Progenitor cell of endocrine pancreas (in vitro differentiated cells): Measurements from ENCODE around the gene CCDC170. TPM values are rescaled to one million over a fixed set of nuclear protein-coding genes. Genes with fewer than 3 reads are reported as not detected.

ENCODE experiments used
- DNase-seq: peaks from one replicate; pipeline ENCODE4 v3.0.0; 2021; ENCODE audit warnings: low spot score; ENCODE audit not compliant: unreplicated experiment
- H3K27ac Mint-ChIP-seq: 2 replicates; pipeline ENCODE4 v1.8.0; 2021; ENCODE audit warnings: mild to moderate bottlenecking, moderate library complexity, mixed read lengths
- H3K27me3 Mint-ChIP-seq: 2 replicates; pipeline ENCODE4 v1.8.0; 2021; ENCODE audit warnings: mixed read lengths
- H3K36me3 Mint-ChIP-seq: 2 replicates; pipeline ENCODE4 v1.8.0; 2022; ENCODE audit warnings: mixed read lengths; ENCODE audit not compliant: insufficient read depth
- H3K4me1 Mint-ChIP-seq: 2 replicates; pipeline ENCODE4 v1.8.0; 2021; ENCODE audit warnings: low read depth, mixed read lengths
- H3K4me3 Mint-ChIP-seq: 2 replicates; pipeline ENCODE4 v1.8.0; 2021; ENCODE audit warnings: low read depth, mild to moderate bottlenecking, moderate library complexity, mixed read lengths
- H3K9me3 Mint-ChIP-seq: 2 replicates; pipeline ENCODE4 v1.8.0; 2021; ENCODE audit warnings: low read depth, mixed read lengths
- CTCF ChIP-seq: fragments of 200-600 bp; sonication (generic); IDR thresholded peaks from one replicate; pipeline ENCODE4 v1.5.0; 2021; ENCODE audit warnings: antibody characterized with exemption, mild to moderate bottlenecking; ENCODE audit not compliant: unreplicated experiment
- total RNA-seq: library from RNA; stranded (reverse); gene quantifications from 2 replicates; pipeline ENCODE4 v1.2.1, GENCODE V29; 2021

CCDC170 gene
- total RNA-seq, 1 donor from 2014 or later, result not detected

- Mint-ChIP-seq H3K4me1 (no peaks in the 10 kb centered on the region), H3K4me3 (no peak overlapping the region), H3K9me3 (peaks cover 15% of the 10 kb centered on the region), H3K27me3 (no peaks in the 10 kb centered on the region), H3K36me3 (no peaks in the 10 kb centered on the region), H3K27ac (no peak overlapping the region)
- DNase-seq, result no peak
- TF ChIP-seq CTCF, result no peak
These were observed 59.8 kb downstream of the CCDC170 start for GRCh38 chr6:151553416-151554165.

GRCh38 chr6:151561238-151561637, 67.4 kb downstream of the CCDC170 start:
- TF ChIP-seq CTCF, result no peak
- Mint-ChIP-seq H3K9me3 (peaks cover 39% of the 10 kb centered on the region), H3K4me3 (no peak overlapping the region), H3K4me1 (no peaks in the 10 kb centered on the region), H3K27ac (no peak overlapping the region), H3K36me3 (peaks cover 3% of the 10 kb centered on the region), H3K27me3 (no peaks in the 10 kb centered on the region)
- no peak for DNase-seq

- no peaks in the 10 kb centered on the region for H3K4me1 Mint-ChIP-seq
- no peak for DNase-seq
- TF ChIP-seq CTCF, result no peak
- peaks cover 25% of the 10 kb centered on the region for H3K9me3 Mint-ChIP-seq
- H3K27me3 Mint-ChIP-seq, result no peaks in the 10 kb centered on the region
- H3K36me3 Mint-ChIP-seq, result peaks cover 3% of the 10 kb centered on the region
- H3K4me3 Mint-ChIP-seq, result no peak overlapping the region
- no peak overlapping the region for H3K27ac Mint-ChIP-seq
These were observed 70.8 kb downstream of the CCDC170 start for GRCh38 chr6:151564654-151565053.

GRCh38 chr6:151565940-151566339, 72.1 kb downstream of the CCDC170 start:
- Mint-ChIP-seq H3K4me3 (no peak overlapping the region), H3K27me3 (no peaks in the 10 kb centered on the region), H3K9me3 (peaks cover 15% of the 10 kb centered on the region), H3K27ac (no peak overlapping the region), H3K36me3 (peaks cover 3% of the 10 kb centered on the region), H3K4me1 (no peaks in the 10 kb centered on the region)
- TF ChIP-seq CTCF, result no peak
- no peak for DNase-seq

GRCh38 chr6:151566557-151566956, 72.7 kb downstream of the CCDC170 start:
- DNase-seq, result no peak
- no peak for TF ChIP-seq CTCF
- Mint-ChIP-seq H3K36me3 (peaks cover 3% of the 10 kb centered on the region), H3K4me3 (no peak overlapping the region), H3K4me1 (no peaks in the 10 kb centered on the region), H3K9me3 (peaks cover 10% of the 10 kb centered on the region), H3K27ac (no peak overlapping the region), H3K27me3 (no peaks in the 10 kb centered on the region)
